Endothelial cell of umbilical vein (primary cell): Measurements from ENCODE around the gene SHISA5.
A peak's percentile ranks its signal among the peaks of the same experiment; 100 is the strongest.

ENCODE experiments used
- CTCF ChIP-seq, 2 donors: IDR thresholded peaks; 1 replicate in 1 of 2; 2 replicates in 1 of 2; pipeline ENCODE4 v1.5.1; 2011; ENCODE audit warnings: low read length in 2 of 2, mild to moderate bottlenecking in 2 of 2, moderate library complexity in 2 of 2, control low read depth in 1 of 2, inconsistent platforms in 1 of 2, low read depth in 1 of 2; ENCODE audit not compliant: insufficient read depth in 1 of 2; ENCODE audit errors: extremely low read depth in 1 of 2
- EZH2 ChIP-seq: IDR thresholded peaks from 2 replicates; pipeline ENCODE4 v1.6.1; 2012; ENCODE audit warnings: borderline replicate concordance, low read depth, mild to moderate bottlenecking, moderate library complexity, low read length, inconsistent platforms; ENCODE audit not compliant: severe bottlenecking
- GATA2 ChIP-seq: IDR thresholded peaks from 2 replicates; pipeline ENCODE4 v1.7.0; 2011; ENCODE audit warnings: low read depth, mild to moderate bottlenecking, moderate library complexity, mixed read lengths, low read length; ENCODE audit not compliant: insufficient read length, insufficient read depth
- MYC ChIP-seq: IDR thresholded peaks from one replicate; pipeline ENCODE4 v1.6.1; 2011; ENCODE audit warnings: mild to moderate bottlenecking, low read depth, low read length
- POLR2A ChIP-seq: IDR thresholded peaks from 2 replicates; pipeline ENCODE4 v1.6.1; 2012; ENCODE audit warnings: low read depth, mild to moderate bottlenecking, control low read depth, low read length
- POLR2AphosphoS5 ChIP-seq: IDR thresholded peaks from 2 replicates; pipeline ENCODE4 v1.6.1; 2012; ENCODE audit warnings: low read depth, mild to moderate bottlenecking, control low read depth, low read length, moderate library complexity; ENCODE audit not compliant: insufficient read depth
- TF ChIP-seq, protein P1 (sequence below): IDR thresholded peaks from 2 replicates; pipeline ENCODE4 v1.6.1; 2011; ENCODE audit not compliant: insufficient read depth, insufficient read length

- peak; percentile 41 to 74 for TF ChIP-seq CTCF (IDR thresholded peaks at IDR 0.05; ENCODE audit: extremely low read depth in 1 of 2, insufficient read depth in 1 of 2, low read depth in 1 of 2, low read length in 2 of 2)
- no peak for TF ChIP-seq POLR2A
- TF ChIP-seq GATA2, result no peak
- TF ChIP-seq, protein P1, sequence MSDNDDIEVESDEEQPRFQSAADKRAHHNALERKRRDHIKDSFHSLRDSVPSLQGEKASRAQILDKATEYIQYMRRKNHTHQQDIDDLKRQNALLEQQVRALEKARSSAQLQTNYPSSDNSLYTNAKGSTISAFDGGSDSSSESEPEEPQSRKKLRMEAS, result no peak
- no peak for TF ChIP-seq EZH2
- no peak for TF ChIP-seq MYC
- no peak for TF ChIP-seq POLR2AphosphoS5
Observed at GRCh38 chr3:48507256-48508061, 3.5 kb upstream of the SHISA5 start.
